ENCODE results near the gene RFLNA.

GRCh38 chr12:124326871-124327270 is 32.0 kb downstream of the RFLNA start:
- no peak for TF ChIP-seq CTCF (conservative IDR thresholded peaks at IDR 0.05; ENCODE audit: low read length)
- no peak for TF ChIP-seq EZH2phosphoT487 (IDR thresholded peaks at IDR 0.05; ENCODE audit: borderline replicate concordance, low read depth, low read length)
